Effector memory CD8-positive, alpha-beta T cell (primary cell): Measurements from ENCODE around the gene ILF2.

Experiments used
- ATAC-seq: fragments of 150-1000 bp; cut with Tn5 transposase; replicated peaks from 2 replicates; pipeline ENCODE4 v1.10.0; 2021; ENCODE audit warnings: mild to moderate bottlenecking, moderate library complexity
- DNase-seq, 3 experiments: peaks; one replicate each; pipeline ENCODE4 v3.0.0; 2021
- H3K27ac Mint-ChIP-seq, 2 donors: one replicate each; pipeline ENCODE4 v1.8.0; 2022; ENCODE audit warnings: mild to moderate bottlenecking in 2 of 2, mixed read lengths in 2 of 2, moderate library complexity in 2 of 2
- H3K27me3 Mint-ChIP-seq, 2 donors: one replicate each; pipeline ENCODE4 v1.8.0; 2022; ENCODE audit warnings: mixed read lengths in 2 of 2
- H3K36me3 Mint-ChIP-seq: one replicate; pipeline ENCODE4 v1.8.0; 2022; ENCODE audit warnings: mild to moderate bottlenecking, moderate library complexity, mixed read lengths; ENCODE audit not compliant: insufficient read depth
- H3K4me1 Mint-ChIP-seq, 2 donors: one replicate each; pipeline ENCODE4 v1.8.0; 2022; ENCODE audit warnings: low read depth in 2 of 2, mixed read lengths in 2 of 2
- H3K4me3 Mint-ChIP-seq, 2 donors: one replicate each; pipeline ENCODE4 v1.8.0; 2022; ENCODE audit warnings: mild to moderate bottlenecking in 2 of 2, mixed read lengths in 2 of 2, moderate library complexity in 2 of 2
- H3K9me3 Mint-ChIP-seq, 2 donors: one replicate each; pipeline ENCODE4 v1.8.0; 2022; ENCODE audit warnings: mixed read lengths in 2 of 2

ILF2 gene

DNA sequence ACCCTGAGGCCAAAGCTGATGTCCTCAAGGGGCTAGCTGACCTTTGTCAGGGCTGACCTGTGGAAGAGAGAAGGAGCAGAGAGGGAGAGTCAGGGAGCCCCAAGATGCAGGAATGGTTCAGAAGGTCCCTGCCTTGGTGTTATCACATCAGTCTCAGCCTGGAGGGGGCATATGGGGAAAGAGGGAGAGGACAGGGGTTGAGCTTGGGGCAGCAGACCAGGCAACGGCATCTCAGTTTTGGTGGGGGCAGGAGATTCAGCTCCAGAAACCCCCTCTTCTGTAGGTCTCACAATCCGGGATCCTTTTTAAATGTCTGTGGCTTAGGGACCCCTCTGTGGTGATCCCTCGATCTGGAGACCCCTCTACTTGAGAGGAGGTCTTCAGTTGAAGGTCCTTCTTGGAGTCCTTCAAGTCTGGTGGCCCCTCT is 44.3 kb downstream of the ILF2 start:
- Mint-ChIP-seq H3K4me1 (peaks cover 0 to 3% of the 10 kb centered on the region in 2 donors), H3K27ac (no peak overlapping the region), H3K9me3 (no peaks in the 10 kb centered on the region), H3K36me3 (peaks cover 8% of the 10 kb centered on the region), H3K27me3 (peaks cover 0 to 12% of the 10 kb centered on the region in 2 donors), H3K4me3 (no peak overlapping the region)
- no peak for DNase-seq
- ATAC-seq = no peak

DNA sequence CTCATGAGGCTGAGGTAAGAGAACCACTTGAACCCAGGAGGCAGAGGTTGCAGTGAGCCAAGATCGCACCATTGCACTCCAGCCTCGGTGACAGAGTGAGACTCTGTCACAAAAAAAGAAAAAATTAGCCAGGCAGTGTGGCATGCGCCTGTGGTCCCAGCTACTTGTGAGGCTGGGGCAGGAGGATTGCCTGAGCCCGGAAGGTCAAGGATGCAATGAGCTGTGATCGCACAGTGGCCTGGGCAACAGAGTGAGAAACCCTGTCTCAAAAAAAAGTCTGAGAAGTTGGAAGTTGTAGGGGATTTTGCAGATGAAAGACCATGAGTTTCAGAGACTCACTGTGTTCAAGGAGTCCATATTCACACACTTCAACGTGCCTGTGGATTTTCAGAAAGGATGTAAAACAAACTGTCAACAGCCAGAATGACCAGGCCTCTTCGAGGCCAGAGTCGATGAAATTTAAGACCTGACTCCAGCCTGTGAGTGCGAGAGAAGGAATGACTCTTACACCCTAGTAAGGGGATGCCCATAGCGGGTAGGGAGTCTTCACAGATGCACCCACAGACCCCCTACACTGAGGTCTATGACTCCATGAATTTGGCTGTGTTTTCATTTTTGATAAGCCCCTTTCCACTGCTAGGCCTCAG is 45.7 kb downstream of the ILF2 start:
- no peak overlapping the region for H3K4me3 Mint-ChIP-seq
- ATAC-seq (no peak), DNase-seq (no peak)
- peaks cover 0 to 12% of the 10 kb centered on the region in 2 donors for H3K27me3 Mint-ChIP-seq
- peaks cover 0 to 3% of the 10 kb centered on the region in 2 donors for H3K4me1 Mint-ChIP-seq
- H3K27ac Mint-ChIP-seq = no peak overlapping the region
- no peaks in the 10 kb centered on the region for H3K9me3 Mint-ChIP-seq
- H3K36me3 Mint-ChIP-seq = peaks cover 9% of the 10 kb centered on the region

DNA sequence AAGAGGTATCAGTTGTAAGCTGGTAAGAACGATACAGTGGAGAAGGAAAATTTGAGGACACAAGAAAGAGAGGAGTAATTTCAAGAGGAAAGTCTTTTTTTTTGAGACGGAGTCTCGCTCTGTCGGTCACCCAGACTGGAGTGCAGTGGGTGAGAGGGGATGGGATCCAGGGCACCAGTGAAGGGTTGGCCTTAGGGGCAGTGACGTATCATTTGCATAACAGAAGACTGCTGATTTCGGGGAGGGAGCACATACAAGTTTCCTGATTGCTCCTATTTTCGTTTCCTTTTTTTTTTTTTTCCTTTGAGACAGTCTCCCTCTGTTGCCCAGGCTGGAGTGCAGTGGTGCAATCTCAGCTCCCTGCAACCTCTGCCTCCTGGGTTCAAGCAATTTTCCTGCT is 47.7 kb downstream of the ILF2 start:
- Mint-ChIP-seq H3K27ac (no peak overlapping the region), H3K9me3 (no peaks in the 10 kb centered on the region), H3K27me3 (peaks cover 0 to 12% of the 10 kb centered on the region in 2 donors), H3K36me3 (peaks cover 6% of the 10 kb centered on the region), H3K4me3 (no peak overlapping the region), H3K4me1 (peaks cover 0 to 3% of the 10 kb centered on the region in 2 donors)
- no peak for ATAC-seq
- no peak for DNase-seq

GRCh38 chr1:153619171-153619570 is 51.6 kb downstream of the ILF2 start:
- no peak for DNase-seq
- no peak for ATAC-seq
- Mint-ChIP-seq H3K27me3 (no peaks in the 10 kb centered on the region), H3K9me3 (no peaks in the 10 kb centered on the region), H3K36me3 (peaks cover 3% of the 10 kb centered on the region), H3K4me3 (no peak overlapping the region), H3K4me1 (no peaks in the 10 kb centered on the region), H3K27ac (no peak overlapping the region)

DNA sequence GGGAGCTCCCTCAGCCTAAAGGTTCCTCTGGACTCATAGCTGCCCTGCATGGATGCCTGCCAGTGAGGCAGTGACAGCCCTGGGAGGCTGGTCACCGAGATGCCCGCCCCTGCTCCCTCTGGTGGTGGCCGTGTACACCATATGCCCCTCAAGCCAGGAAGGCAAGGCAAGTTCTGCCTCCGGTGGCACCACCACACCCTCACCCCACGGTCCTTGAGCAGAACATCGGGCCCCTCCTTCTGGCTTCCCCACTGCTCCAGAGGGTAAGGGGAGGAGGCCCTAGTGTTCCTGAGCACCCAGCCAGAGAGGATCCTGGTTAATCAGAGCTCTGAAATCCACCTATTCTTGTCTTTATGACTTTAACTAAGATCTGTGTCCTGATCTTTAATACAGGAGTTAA is 53.1 kb downstream of the ILF2 start:
- H3K36me3 Mint-ChIP-seq = peaks cover 3% of the 10 kb centered on the region
- peak overlapping the region in 1 of 2 donors; percentile 5 for H3K27ac Mint-ChIP-seq
- peak; percentile 86 for ATAC-seq
- H3K9me3 Mint-ChIP-seq = no peaks in the 10 kb centered on the region
- H3K27me3 Mint-ChIP-seq = no peaks in the 10 kb centered on the region
- DNase-seq = peak; percentile 52 to 54 (median 54)
- no peak overlapping the region for H3K4me3 Mint-ChIP-seq
- H3K4me1 Mint-ChIP-seq = no peaks in the 10 kb centered on the region

GRCh38 chr1:153616917-153617311 is 53.9 kb downstream of the ILF2 start:
- Mint-ChIP-seq H3K4me1 (no peaks in the 10 kb centered on the region), H3K9me3 (no peaks in the 10 kb centered on the region), H3K4me3 (no peak overlapping the region), H3K27me3 (no peaks in the 10 kb centered on the region), H3K27ac (peak overlapping the region in 1 of 2 donors; percentile 5), H3K36me3 (peaks cover 3% of the 10 kb centered on the region)
- ATAC-seq (no peak), DNase-seq (no peak)

DNA sequence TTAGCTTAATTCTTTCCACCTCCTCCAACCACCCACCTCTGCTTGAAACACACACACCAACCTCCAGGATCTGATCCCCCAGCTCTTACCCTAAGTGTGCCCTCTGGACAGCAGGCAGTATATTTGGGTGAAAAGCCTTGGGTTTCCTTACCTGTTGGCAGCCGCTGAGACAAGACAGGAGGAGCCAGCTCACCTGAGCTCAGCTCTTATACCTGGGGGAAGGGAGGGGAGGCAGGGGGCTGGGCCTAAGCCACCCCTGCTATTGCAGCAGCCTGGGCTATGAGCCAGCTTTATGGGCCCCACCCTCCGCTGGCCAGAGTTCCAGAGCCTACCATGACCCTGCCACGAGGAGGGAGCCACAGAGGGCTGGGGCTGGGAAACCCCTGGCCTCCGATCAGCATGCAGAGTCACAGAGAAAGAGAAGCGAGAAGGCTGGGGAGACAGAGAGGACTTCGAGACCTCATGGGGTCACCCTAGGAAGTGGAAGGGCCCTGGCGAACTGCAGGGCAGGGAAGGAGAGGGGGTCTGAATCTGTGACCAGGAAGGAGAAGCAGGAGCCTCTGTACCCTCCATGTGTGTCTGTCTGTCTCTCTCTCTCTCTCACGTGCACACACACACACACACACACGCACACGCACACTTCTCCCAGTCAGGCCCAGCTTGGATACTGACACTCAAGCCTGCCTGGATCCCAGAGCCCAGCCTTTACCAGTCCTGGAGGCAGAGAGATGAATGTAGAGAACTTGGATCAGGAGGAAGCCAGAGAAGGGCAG is 54.5 kb downstream of the ILF2 start, which contains the start of gene S100A14:
Gene S100A14, minus strand, starts transcription at position 182 of the 773 bp plus-strand sequence. CDS start 467 bp downstream, outside the sequence.
- DNase-seq = no peak

GRCh38 chr1:153615406-153615805 is 55.4 kb downstream of the ILF2 start:
- Mint-ChIP-seq H3K27me3 (no peaks in the 10 kb centered on the region), H3K9me3 (no peaks in the 10 kb centered on the region), H3K36me3 (no peaks in the 10 kb centered on the region), H3K27ac (no peak overlapping the region), H3K4me3 (no peak overlapping the region), H3K4me1 (no peaks in the 10 kb centered on the region)
- no peak for ATAC-seq
- no peak for DNase-seq

More for the DNA sequence above, 54.5 kb downstream of the ILF2 start, which contains the start of gene S100A14:
- Mint-ChIP-seq H3K27ac (peak within 1 kb of the TSS; percentile 5 to 39), H3K4me3 (no peak within 1 kb of the TSS), H3K36me3 (no peaks in the 10 kb centered on the region), H3K4me1 (no peaks in the 10 kb centered on the region), H3K27me3 (no peaks in the 10 kb centered on the region), H3K9me3 (no peaks in the 10 kb centered on the region)
- ATAC-seq = no peak

DNA sequence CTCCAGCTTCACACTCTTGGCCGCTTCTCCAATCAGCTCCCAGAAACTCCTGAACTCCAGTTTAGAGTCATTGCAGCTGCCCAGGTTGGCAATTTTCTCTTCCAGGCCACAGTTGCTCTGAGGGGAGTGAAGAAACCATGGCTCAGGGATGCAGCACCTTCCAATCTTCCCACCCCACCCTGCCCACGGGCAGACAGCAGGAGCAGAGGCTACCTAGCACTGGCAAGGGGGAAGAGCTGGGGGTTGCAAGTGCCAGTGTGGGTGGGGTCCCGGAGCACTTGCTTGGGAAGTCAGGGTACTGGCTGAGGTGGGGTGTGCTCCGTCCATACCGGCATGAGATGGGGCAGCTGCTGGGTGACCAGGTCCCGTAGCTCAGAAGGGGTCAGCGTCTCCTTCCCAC is 55.9 kb downstream of the ILF2 start:
- no peak overlapping the region for H3K4me3 Mint-ChIP-seq
- no peaks in the 10 kb centered on the region for H3K9me3 Mint-ChIP-seq
- ATAC-seq (no peak), DNase-seq (no peak)
- no peak overlapping the region for H3K27ac Mint-ChIP-seq
- H3K36me3 Mint-ChIP-seq = no peaks in the 10 kb centered on the region
- no peaks in the 10 kb centered on the region for H3K4me1 Mint-ChIP-seq
- H3K27me3 Mint-ChIP-seq = no peaks in the 10 kb centered on the region

DNA sequence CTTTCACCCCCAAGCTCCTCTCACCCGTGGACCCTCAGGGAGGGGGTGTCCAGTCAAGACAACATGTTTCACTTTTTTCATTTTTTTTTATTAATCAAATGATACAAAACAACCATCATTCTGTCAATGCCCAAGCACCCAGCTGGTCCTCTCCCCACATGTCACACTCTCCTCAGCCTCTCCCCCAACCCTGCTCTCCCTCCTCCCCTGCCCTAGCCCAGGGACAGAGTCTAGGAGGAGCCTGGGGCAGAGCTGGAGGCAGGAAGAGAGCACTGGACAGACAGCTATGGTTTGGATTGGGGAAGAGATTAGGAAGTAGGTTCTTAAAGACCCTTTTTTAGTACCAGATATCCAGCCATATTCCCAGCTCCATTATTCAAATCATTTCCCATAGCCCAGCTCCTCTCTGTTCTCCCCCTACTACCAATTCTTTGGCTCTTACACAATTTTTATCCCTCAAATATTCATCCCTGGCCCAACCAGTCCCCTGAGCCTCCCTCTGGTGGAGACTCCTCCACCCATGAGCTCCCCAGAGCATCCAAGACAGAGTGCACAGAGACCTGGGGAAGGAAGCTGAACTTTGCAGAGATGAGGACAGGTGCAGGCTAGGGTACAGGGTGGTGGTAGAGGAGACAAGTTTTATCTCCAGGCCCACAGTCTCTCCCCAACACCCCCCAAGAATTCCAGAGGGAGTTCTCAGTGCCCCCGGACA is 56.4 kb downstream of the ILF2 start:
- no peak overlapping the region for H3K4me3 Mint-ChIP-seq
- no peak for ATAC-seq
- H3K36me3 Mint-ChIP-seq = no peaks in the 10 kb centered on the region
- DNase-seq = no peak
- no peaks in the 10 kb centered on the region for H3K4me1 Mint-ChIP-seq
- no peak overlapping the region for H3K27ac Mint-ChIP-seq
- no peaks in the 10 kb centered on the region for H3K9me3 Mint-ChIP-seq
- no peaks in the 10 kb centered on the region for H3K27me3 Mint-ChIP-seq

DNA sequence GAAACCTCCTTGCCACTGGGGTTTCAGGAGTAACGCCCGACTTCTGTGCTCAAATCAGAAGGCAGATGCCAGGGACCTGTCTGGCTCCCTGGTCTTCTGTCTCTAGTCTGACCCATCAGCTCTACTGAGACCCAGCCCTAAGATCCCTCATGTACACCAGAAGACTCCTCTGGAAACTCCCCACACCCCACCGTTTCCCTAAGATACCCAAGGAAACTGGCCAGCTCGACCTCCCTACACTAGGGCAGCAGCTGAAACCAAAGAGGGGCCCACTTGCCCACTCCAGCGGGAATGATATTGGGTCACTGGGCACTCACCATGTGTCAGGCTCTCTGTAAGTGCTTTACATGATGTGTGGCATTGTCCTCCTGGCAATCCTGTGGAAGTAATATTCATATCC is 57.4 kb downstream of the ILF2 start:
- Mint-ChIP-seq H3K4me1 (no peaks in the 10 kb centered on the region), H3K4me3 (no peak overlapping the region), H3K36me3 (no peaks in the 10 kb centered on the region), H3K27me3 (no peaks in the 10 kb centered on the region), H3K9me3 (no peaks in the 10 kb centered on the region), H3K27ac (no peak overlapping the region)
- no peak for DNase-seq
- ATAC-seq = no peak

DNA sequence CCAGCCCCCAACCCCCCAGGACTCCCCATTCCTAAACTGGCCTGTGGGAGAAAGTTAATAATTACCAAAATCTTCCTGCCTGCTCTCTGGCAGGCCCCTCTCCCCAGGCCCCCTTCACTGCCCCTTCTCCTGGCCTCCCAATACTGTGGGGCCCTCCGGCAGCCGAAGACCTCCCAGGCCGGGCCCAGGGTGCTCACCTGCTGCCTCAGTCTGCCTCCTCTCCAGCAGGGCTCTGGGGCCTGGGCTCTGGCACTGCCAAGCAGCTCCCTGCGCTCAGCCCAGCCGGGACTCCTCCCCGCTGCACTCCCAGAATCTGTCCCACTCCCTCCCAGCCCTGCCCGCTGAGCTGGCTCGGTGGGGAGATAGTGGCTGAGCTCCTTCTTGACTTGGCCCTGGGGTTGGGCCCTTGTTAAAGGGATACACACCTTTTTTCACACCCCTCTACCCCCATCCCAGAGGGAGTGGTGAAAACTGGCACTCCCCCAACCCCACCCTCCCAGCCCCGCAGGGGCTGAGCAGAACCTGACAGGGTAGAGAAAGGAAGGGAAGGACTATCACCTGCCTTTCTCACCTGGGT is 58.0 kb downstream of the ILF2 start, which contains the start of gene S100A16:
Gene S100A16, minus strand, starts transcription at position 383 of the 577 bp plus-strand sequence. CDS start 4,986 bp downstream, outside the sequence.
- H3K36me3 Mint-ChIP-seq = no peaks in the 10 kb centered on the region
- no peak within 1 kb of the TSS for H3K4me3 Mint-ChIP-seq
- no peaks in the 10 kb centered on the region for H3K27me3 Mint-ChIP-seq
- ATAC-seq (no peak), DNase-seq (no peak)
- H3K9me3 Mint-ChIP-seq = no peaks in the 10 kb centered on the region
- H3K27ac Mint-ChIP-seq = no peak within 1 kb of the TSS
- H3K4me1 Mint-ChIP-seq = no peaks in the 10 kb centered on the region

GRCh38 chr1:153612111-153612754 is 58.6 kb downstream of the ILF2 start:
- Mint-ChIP-seq H3K9me3 (no peaks in the 10 kb centered on the region), H3K4me1 (no peaks in the 10 kb centered on the region), H3K4me3 (no peak overlapping the region), H3K27ac (no peak overlapping the region), H3K36me3 (no peaks in the 10 kb centered on the region), H3K27me3 (no peaks in the 10 kb centered on the region)
- no peak for ATAC-seq
- DNase-seq = no peak
